Spleen (tissue), 11 donors: Measurements from ENCODE around the gene BLMH. TPM values are rescaled to one million over a fixed set of nuclear protein-coding genes. Genes with fewer than 3 reads are reported as not detected.

Experiments
- DNase-seq: peaks from one replicate; pipeline ENCODE4 v3.0.0-alpha.2; 2020
- H3K27ac ChIP-seq, 8 donors: fragments of 200-600 bp; sonication (generic) in 7 of 8; 1 replicate in 4 of 8; 2 replicates in 4 of 8; pipeline versions ENCODE4 v1.5.0 to v1.8.0; 2016 to 2021; ENCODE audit warnings: inconsistent platforms in 4 of 8, mild to moderate bottlenecking in 4 of 8, moderate library complexity in 1 of 8
- H3K27me3 ChIP-seq, 7 donors: fragments of 200-600 bp; sonication (generic) in 6 of 7; replicated peaks in 1 of 7; 1 replicate in 4 of 7; 2 replicates in 3 of 7; pipeline versions ENCODE4 v1.5.0 to v1.8.0; 2016 to 2021; ENCODE audit warnings: inconsistent platforms in 3 of 7, mild to moderate bottlenecking in 1 of 7
- H3K36me3 ChIP-seq, 6 donors: fragments of 200-600 bp; sonication (generic) in 5 of 6; 1 replicate in 4 of 6; 2 replicates in 2 of 6; pipeline versions ENCODE4 v1.5.0 to v1.8.0; 2016 to 2021; ENCODE audit warnings: inconsistent platforms in 2 of 6
- H3K4me1 ChIP-seq, 6 donors: fragments of 200-600 bp; sonication (generic) in 5 of 6; 1 replicate in 3 of 6; 2 replicates in 3 of 6; pipeline versions ENCODE4 v1.5.0 to v1.8.0; 2016 to 2021; ENCODE audit warnings: inconsistent platforms in 3 of 6
- H3K4me3 ChIP-seq, 8 donors: fragments of 200-600 bp; sonication (generic) in 7 of 8; 1 replicate in 4 of 8; 2 replicates in 4 of 8; pipeline versions ENCODE4 v1.5.0 to v1.8.0; 2016 to 2021; ENCODE audit warnings: inconsistent platforms in 4 of 8, mild to moderate bottlenecking in 4 of 8, moderate library complexity in 2 of 8
- H3K9me3 ChIP-seq, 8 donors: fragments of 200-600 bp; sonication (generic) in 7 of 8; 1 replicate in 4 of 8; 2 replicates in 4 of 8; pipeline versions ENCODE4 v1.5.0 to v1.8.0; 2016 to 2021; ENCODE audit warnings: inconsistent platforms in 4 of 8
- CTCF ChIP-seq, 11 experiments: fragments of 200-600 bp in 7 of 11; fragments of 450-650 bp in 4 of 11; sonication (generic) in 4 of 11; IDR thresholded peaks in 8 of 11; conservative IDR thresholded peaks in 3 of 11; 1 replicate in 7 of 11; 2 replicates in 4 of 11; pipeline versions ENCODE4 v1.4.0 to v1.8.0; 2016 to 2021; ENCODE audit warnings: antibody characterized with exemption in 11 of 11, inconsistent platforms in 4 of 11, mild to moderate bottlenecking in 1 of 11
- POLR2A ChIP-seq, 3 donors: fragments of 450-650 bp; IDR thresholded peaks; one replicate each; pipeline ENCODE4 v1.5.1; 2017; ENCODE audit warnings: antibody characterized with exemption in 3 of 3, mild to moderate bottlenecking in 1 of 3
- POLR2AphosphoS5 ChIP-seq, 3 donors: sonication (generic); formaldehyde crosslinking; IDR thresholded peaks; one replicate each; pipeline ENCODE4 v1.5.1; 2017; ENCODE audit warnings: antibody characterized with exemption in 3 of 3
- WGBS, 5 donors: extraction: QIAGEN DNeasy Blood & Tissue Kit in 3 of 5; methylation state at CpG; one replicate each; pipeline versions ENCODE4 v1.1.5 to v1.1.7; 2013 to 2018; 5-methylcytosine and 5-hydroxymethylcytosine counted together
- intact Hi-C: fragments of 100-400 bp; cut with DNase I; formaldehyde crosslinking; loops from one replicate; pipeline ENCODE4 v1.15.0; 2023; ENCODE audit warnings: low total_unique reads
- polyA plus RNA-seq, 3 donors: library from polyadenylated mRNA; stranded (reverse); fragments of 200-250 nt; gene quantifications; one replicate each; pipeline ENCODE4 v1.2.1, GENCODE V29; 2013
- total RNA-seq, 7 donors: library from RNA; depleted of rRNA in 3 of 7; stranded (reverse); fragments of >200 nt in 3 of 7; fragmentation: NEBNext Ultra II Directional in 4 of 7; extraction: Animal tissue kit (Norgen Biotek cat#: 25700) in 4 of 7; gene quantifications; one replicate each; pipeline versions ENCODE4 v1.1.0 to v1.2.1, GENCODE V29; 2016 to 2021
- donor health status: healthy with polysubstance abuse.
- donor health status: DM: no; HTN: no; CAD: no; lungs with moderate emphysema.
- donor health status: DM: no; HTN: no; CAD: no.
- donor health status: Bipolar disorder and iron deficiency.
- donor health status: healthy.
- donor health status: DM: no; HTN: no; CAD: no.
- donor health status: DM: yes; HTN: yes; CAD: no.

Gene BLMH
- total and polyA plus RNA-seq, 10 donors, result 15.6 to 35.5 (median 28.7) TPM

GRCh38 chr17:30246460-30246859 lies 45.3 kb downstream of the BLMH start:
- Histone ChIP-seq H3K27ac (no peak overlapping the region), H3K27me3 (no peaks in the 10 kb centered on the region), H3K36me3 (peaks cover 2 to 58% (median 26%) of the 10 kb centered on the region in 6 donors), H3K4me3 (no peak overlapping the region), H3K4me1 (no peaks in the 10 kb centered on the region), H3K9me3 (no peaks in the 10 kb centered on the region)
- intact Hi-C loops, result no loop called here
- 77 to 81% (median 80%) methylated on average over 7 of the region's 7 CpGs for WGBS, 5 donors
- no peak for DNase-seq
- TF ChIP-seq POLR2A (IDR thresholded peaks at IDR 0.05) (no peak), POLR2AphosphoS5 (IDR thresholded peaks at IDR 0.05) (no peak), CTCF (IDR thresholded peaks at IDR 0.05 in 8 of 11, conservative IDR thresholded peaks at IDR 0.05 in 3 of 11) (no peak)

GRCh38 chr17:30244853-30245385 lies 46.8 kb downstream of the BLMH start:
- 77 to 84% (median 81%) methylated on average over 4 of the region's 4 CpGs for WGBS, 5 donors
- H3K4me1 ChIP-seq, result no peaks in the 10 kb centered on the region
- no peaks in the 10 kb centered on the region for H3K9me3 ChIP-seq
- H3K36me3 ChIP-seq, result peaks cover 2 to 42% (median 25%) of the 10 kb centered on the region in 6 donors
- no peak overlapping the region for H3K27ac ChIP-seq
- TF ChIP-seq CTCF (IDR thresholded peaks at IDR 0.05 in 8 of 11, conservative IDR thresholded peaks at IDR 0.05 in 3 of 11), result no peak
- no peak for TF ChIP-seq POLR2AphosphoS5 (IDR thresholded peaks at IDR 0.05)
- TF ChIP-seq POLR2A (IDR thresholded peaks at IDR 0.05), result no peak
- intact Hi-C loops, result no loop called here
- no peaks in the 10 kb centered on the region for H3K27me3 ChIP-seq
- peak; percentile 14 for DNase-seq
- H3K4me3 ChIP-seq, result no peak overlapping the region

GRCh38 chr17:30243568-30243967 lies 48.2 kb downstream of the BLMH start:
- Histone ChIP-seq H3K36me3 (peaks cover under 1 to 29% (median 14%) of the 10 kb centered on the region in 6 donors), H3K27ac (no peak overlapping the region), H3K27me3 (peaks cover 0 to 13% (median 5%) of the 10 kb centered on the region in 7 donors), H3K9me3 (no peaks in the 10 kb centered on the region), H3K4me1 (peaks cover 0 to 5% (median 0%) of the 10 kb centered on the region in 6 donors), H3K4me3 (no peak overlapping the region)
- DNase-seq, result peak; percentile 12
- WGBS, 5 donors, result 87 to 94% (median 91%) methylated on average over 8 of the region's 8 CpGs
- TF ChIP-seq POLR2AphosphoS5 (IDR thresholded peaks at IDR 0.05) (no peak), POLR2A (IDR thresholded peaks at IDR 0.05) (no peak), CTCF (IDR thresholded peaks at IDR 0.05 in 8 of 11, conservative IDR thresholded peaks at IDR 0.05 in 3 of 11) (no peak)
- intact Hi-C loops, result no loop called here

- Histone ChIP-seq H3K9me3 (no peaks in the 10 kb centered on the region), H3K36me3 (peaks cover 0 to 23% (median 8%) of the 10 kb centered on the region in 6 donors), H3K4me3 (no peak overlapping the region), H3K27ac (no peak overlapping the region), H3K27me3 (peaks cover 3 to 18% (median 11%) of the 10 kb centered on the region in 7 donors), H3K4me1 (peaks cover 0 to 11% (median 2%) of the 10 kb centered on the region in 6 donors)
- TF ChIP-seq POLR2A (IDR thresholded peaks at IDR 0.05) (no peak), CTCF (IDR thresholded peaks at IDR 0.05 in 8 of 11, conservative IDR thresholded peaks at IDR 0.05 in 3 of 11) (no peak)
- no peak for DNase-seq
- WGBS, 5 donors, result 92 to 98% (median 93%) methylated on average over 4 of the region's 4 CpGs
- intact Hi-C loops, result no loop called here
Measured at GRCh38 chr17:30243002-30243401, 48.7 kb downstream of the BLMH start.
